Limb (tissue), 2 donors: ENCODE data around the gene IL16.

Source experiments
- DNase-seq, 2 donors: peaks; one replicate each; pipeline ENCODE4 v3.0.0-alpha.2; 2016; ENCODE audit errors: extremely low spot score in 2 of 2

Gene IL16

DNA sequence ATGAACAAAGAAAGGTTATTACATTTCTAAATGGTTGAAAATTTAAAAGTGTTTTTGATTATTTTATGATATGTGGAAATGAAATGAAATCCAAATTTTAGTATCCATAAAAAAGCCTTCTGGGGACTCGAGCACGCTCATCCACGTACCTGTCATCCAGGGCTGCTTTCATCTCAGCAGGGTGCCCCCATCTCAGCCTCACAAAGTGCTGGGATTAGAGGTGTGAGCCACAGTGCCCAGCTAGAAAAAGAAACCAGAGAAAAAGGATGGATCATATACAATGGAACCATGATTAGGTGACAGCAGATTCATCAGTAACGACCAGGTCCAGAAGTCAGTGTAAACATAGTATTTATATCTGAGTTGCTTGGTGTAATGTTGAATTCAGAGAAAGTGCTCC, 77.6 kb downstream of the IL16 start:
- no peak for DNase-seq

DNA sequence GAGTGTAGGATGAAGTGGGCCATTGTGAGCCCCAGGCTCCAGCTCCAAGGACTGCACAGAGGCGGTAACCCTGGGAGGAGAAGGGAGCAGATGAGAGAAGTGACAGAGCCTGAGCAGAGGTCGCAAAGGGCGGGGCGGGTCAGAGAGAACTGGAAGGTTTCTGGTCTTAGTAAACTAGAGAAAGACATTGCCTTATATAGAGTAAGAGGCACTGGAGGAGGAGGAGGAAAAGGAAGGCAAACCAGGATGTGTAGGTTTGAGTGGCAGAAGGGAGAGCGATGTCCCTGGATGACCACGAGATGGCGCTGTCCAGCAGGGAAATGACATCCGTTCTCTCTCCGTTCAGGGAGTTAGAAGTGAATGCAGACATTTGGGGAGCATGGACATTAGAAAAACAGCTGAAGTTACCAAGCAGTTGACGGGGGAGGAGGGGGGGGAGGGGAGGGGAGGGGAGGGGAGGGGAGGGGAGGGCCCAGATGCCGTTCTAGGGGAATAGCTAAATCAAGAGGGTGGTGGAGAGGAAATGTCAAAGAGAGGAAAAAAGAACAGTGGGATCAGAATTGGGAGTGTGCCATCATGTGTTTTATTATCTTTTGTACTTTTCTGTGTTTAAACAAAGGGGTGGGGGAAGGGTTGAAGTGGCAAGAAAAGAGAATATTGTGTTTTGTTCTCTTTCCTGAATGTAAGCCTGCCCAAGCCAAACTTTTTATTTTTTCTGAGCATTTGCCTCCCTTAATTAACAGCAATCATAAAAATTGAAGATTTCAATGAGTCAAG, 78.4 kb downstream of the IL16 start:
- peak; percentile 85 to 89 for DNase-seq

DNA sequence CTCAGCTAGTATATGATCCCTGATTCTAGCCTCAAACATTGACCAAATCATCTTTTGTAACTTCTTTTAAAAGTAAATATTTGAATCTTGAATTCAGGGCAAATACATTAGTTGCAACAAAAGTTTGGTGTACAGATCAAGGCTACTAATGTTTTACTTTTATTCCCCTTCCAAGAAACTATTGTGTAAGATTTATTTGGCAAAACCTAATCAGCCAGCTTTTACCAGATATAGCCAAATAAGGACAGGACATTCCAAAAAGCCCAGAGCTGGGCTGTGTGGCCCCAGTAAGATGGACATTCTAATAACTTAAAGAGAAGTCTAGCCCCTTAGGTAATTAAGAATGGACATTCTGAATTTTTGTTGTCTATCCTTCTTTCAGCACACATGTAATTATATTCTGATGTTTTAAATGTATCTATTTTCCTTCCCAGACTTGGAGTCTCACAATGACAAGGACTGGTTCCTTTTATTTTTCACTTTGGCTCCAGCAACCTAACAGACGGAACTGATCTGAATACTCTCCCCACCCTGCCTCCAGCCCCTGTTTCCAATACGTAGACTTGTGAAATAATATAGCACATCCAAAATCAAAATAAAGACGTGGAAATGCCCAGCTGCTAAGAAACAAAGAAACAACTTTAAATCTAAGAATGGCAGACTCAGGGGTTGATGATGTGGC, 79.2 kb downstream of the IL16 start:
- DNase-seq, result peak in 1 of 2 donors; percentile 3

DNA sequence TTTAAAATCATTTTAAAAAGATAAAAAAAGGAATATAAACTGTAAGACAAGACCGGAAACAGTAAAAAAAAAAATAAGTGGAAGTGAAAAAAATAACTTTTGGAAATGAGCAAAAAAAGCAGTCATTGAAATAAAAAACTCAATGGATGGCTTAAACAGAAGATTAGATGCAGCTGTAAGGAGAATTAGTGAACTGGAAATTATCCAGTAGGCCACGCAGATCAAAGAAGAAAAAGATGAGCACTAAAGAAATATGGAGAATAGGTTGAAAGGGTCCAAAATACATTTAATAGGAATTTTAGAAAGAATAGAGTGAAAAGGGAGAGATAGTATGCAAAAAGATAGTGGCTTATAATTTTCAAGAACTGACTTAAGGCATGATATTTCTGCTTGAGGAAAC, 80.3 kb downstream of the IL16 start:
- DNase-seq, result no peak

DNA sequence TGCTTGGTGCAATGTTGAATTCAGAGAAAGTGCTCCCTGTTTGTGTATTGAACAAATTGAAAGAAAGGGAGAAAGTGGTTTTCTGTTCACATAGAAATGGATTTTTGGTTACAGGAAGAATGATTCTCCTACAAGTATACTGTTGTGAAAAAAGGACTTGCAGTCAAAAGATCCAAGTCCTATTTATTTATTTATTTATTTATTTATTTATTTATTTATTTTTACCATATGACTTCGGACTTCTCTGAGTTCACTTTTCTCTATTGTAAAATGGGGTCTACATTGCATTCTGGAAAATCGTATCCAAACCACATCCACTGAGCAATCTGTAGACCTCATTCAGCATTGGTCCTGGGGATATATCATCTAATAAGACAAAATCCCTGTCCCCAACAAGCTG, 81.2 kb downstream of the IL16 start:
- no peak for DNase-seq

DNA sequence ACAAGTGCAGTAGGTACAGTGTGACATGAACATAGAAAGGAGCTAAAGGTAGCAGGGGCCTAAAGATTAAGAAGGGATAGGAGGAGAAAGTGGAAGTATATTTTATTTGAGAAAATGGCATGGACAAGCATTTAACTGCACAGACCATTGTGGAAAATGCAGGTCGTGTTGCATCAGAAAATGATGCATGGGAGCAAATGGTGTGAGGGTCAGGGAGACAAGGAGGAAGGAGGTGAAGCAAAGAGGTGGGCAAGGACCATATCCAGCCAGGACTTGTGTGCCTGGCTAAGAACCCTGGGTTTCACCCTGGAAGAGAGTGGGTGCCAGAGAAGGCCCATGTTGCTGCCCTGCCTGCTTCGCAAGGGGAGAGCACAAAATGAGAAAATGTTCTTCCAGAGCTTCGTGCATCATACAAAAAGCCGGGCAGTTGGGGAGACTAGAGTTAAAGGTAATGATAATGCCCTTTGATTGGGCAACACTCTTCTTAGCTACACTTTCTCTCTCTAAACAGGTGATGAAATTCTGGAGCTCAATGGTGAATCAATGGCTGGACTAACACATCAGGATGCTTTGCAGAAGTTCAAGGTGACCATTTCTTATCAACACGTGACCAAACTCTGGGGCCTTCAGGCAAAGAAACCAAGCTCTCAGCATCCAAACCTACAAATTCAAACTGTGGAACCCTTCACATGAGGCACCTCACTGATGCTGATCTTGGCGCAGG, 81.8 kb downstream of the IL16 start:
- no peak for DNase-seq

DNA sequence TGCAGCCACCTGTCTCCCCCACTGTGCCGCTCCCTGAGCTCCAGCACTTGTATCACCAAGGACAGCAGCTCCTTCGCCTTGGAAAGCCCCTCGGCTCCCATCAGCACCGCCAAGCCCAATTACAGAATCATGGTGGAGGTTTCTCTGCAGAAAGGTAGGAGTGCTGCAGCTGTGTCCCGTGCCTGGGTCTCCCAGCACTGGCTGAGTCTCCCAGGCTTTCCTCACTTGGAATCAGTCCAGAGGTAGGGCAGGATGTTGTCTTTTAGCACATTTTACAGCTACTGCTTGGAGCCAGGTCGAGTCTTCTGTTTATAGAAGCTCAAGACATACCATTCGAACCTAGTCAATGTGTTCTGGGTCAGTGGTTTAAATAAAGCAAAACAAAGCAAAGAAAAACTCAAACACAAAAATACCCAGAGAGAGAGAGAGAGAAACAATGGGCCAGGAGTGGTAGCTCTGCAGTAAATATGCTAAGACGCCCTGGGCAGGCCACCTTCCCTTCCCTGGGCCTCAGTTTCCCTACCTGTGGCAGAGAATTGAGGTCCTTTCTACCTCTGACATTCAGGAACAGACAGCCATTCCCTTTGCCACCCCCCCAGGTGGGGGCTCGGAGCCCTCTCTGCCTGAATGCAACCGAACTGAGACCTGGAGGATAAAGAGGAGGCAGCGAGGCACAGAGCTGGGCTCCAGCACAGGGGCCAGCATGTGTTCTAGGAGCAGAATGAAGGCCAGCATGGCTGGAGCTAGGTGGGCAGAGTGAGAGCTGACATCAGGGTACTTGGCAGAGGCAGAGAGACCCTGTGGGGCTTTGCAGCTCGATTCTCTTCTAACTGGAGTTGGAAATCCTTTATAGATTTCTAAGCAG, 83.2 kb downstream of the IL16 start:
- no peak for DNase-seq

DNA sequence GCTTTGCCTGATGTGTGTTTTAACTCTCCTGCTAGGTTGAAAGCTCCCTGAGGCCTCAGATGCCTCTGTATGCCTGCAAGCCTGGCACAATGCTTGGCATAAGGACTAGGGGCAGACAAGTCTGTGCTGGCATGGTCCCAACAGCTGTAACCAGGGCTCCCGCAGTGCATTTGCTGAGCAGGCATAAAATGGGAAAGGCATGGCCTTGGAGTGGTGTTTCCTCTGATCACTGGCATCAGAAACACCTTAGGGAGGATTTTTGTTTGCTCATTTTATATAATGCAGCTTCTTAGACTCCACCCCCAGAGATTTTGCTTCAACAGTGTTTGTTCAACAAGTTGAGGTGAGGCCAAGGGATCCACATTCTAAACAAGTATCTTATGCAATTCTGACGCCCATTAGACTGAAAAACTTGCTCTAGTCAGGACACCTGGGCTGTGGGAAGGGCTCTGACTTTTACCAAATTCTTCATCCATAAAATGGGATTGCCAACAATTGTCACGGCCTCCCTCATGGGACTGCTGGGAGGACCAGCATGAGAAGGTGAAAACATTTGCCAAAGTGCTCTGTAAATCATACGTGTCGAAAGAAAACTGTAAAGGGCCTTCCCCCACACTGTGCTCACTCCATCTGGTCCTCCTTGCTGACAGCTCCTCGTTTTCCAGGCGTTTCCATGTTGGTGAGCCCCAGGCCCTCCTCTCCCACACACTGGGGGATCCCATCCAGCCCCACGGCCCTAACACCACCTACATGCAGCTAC, 84.2 kb downstream of the IL16 start:
- no peak for DNase-seq

DNA sequence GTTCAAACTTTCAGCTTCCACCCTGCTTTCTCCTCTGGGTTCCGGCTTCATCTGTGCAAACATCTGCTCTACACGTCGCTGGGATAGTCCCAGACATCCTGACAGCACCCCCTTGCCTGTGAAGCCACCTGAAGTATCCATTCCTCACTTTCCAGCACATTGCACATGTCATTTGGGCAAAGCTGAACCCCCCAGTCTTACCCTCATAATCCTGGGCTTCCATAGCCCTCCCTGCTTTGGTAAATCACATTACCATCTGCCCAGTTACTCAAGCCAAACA, 84.7 kb downstream of the IL16 start:
- no peak for DNase-seq

DNA sequence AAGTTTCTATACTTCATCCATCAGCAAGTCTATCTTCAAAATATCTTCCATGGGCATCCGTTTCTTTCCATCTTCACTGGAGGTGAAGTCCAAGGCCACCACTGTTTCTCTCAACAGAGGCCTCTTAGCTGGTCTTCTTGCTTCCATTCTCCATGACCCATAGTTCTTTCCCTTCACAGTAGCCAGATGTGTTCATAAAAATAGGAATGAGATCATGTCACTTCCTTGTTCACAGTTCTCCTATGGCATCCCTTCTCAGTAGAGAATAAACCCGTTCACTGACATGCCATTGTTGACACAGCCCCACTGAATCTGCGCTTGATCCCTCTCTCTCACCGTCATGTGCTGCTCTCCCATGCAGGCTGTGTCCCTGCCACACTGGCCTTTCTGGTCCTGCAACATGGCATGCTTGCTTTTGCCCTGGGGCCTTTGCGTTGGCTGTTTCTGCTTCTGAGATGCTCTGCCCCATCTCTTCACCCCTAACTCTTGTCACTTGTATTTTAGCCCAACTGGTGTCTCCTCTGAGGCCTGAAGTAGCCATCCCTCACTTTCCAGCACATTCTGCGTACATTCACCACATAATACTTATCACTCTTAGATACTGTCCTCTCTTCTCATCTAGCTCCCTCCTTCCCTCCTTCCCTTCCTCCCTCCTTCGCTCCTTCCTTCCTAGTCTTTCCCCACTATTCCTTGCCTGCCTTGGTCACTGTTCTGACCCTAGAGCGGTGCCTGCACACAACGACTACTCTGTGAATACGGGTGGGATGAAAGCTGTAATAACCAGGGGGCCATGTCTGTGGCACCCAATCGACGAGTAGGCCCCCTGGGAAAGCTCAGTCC, 85.3 kb downstream of the IL16 start:
- DNase-seq, result no peak

DNA sequence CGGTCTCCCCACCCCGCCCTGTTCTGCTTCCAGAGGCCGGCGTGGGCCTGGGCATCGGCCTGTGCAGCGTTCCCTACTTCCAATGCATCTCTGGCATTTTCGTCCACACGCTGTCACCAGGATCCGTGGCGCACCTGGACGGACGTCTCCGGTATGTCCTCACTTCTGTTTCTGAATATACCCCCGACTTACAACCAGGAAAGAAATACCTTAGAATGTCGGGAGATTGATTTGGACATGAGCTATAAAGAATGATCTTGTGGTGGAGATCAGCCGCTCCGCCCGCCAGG, 85.9 kb downstream of the IL16 start:
- DNase-seq, result no peak

DNA sequence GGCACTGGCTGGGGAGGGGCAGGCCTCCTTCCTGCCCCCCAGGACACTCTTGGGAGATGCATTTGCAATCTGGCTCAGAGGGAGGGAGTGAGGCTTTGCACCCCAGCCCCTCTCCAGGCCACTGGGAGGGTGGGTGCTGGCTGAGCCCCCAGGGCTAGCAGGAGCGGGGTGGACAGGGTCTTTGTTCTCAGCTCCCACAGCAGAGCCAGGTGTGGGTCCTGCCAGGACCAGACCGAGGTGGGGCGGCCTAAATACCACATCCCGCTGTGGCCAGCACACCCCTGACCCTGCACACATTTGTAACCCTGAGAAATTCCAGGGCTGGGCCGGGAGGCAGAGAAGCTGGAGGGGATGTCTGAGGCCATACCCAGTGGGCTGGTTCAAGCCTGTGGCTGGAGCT, 86.2 kb downstream of the IL16 start:
- DNase-seq, result no peak

DNA sequence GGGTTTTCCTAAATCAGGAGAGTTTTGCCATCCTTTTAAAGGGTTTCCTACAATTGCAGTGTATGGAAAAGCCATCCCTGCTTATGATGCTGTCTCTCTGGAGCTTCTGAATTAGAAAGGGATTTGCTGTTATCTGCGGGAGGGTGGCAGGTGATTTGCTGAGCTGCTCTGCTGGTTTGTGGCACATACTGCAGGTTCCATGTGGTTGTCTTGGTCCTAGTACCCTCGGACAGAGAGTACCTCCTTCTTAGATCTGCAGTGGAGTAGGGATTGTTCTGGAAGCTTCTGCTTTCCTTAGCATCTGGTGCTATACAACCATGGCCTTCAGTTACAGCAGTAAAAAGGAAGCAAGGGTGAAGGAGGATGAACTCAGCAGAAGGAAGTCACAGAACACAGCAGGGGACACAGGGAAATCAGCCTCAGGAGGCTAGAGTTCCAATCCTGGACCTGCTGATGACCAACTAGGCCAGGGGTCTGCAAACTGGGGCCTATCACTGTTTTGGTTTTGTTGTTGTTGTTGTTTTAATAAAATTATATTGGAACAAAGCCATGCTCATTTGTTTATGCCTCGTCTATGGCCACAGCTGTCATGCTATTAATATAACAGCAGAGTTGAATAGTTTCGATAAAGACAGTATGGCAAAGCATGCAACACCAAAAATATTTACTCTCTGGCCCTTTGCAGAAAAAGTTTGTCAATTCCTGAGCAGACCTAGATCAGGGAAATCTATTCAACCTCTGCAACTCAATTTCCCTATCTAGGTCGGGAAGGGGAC, 87.8 kb downstream of the IL16 start:
- DNase-seq, result no peak

DNA sequence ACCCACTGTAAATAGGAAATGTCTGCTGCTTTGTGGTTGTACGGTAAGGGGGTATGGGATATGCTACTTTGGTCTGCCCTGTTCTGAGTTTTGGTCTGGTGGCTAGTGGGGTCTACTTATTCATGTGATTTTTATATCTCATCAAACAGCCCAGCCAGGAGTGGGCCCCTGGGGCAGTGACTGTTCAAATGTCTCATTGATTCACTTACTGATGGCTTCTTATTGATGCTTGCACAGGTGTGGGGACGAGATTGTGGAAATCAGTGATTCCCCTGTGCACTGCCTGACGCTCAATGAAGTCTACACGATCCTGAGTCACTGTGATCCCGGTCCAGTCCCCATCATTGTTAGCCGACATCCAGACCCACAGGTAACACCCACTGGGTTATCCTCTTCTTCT, 88.8 kb downstream of the IL16 start:
- DNase-seq, result no peak

DNA sequence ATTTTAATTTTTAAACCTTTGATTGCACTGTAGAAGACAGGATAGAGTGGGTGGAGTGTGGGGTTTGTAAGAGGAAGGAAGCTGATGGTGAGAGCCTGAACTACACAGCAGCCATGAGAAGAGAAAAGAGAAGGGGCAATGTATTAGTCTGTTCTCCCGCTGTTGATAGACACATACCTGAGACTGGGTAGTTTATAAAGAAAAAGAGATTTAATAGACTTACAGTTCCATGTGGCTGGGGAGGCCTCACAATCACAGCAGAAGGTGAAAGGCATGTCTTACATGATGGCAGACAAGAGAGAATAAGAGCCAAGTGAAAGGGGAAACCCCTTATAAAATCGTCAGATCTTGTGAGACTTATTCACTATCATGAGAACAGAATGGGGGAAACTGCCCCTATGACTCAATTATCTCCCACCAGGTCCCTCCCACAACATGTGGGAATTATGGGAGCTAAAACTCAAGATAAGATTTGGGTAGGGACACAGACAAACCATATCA, 90.0 kb downstream of the IL16 start:
- no peak for DNase-seq

DNA sequence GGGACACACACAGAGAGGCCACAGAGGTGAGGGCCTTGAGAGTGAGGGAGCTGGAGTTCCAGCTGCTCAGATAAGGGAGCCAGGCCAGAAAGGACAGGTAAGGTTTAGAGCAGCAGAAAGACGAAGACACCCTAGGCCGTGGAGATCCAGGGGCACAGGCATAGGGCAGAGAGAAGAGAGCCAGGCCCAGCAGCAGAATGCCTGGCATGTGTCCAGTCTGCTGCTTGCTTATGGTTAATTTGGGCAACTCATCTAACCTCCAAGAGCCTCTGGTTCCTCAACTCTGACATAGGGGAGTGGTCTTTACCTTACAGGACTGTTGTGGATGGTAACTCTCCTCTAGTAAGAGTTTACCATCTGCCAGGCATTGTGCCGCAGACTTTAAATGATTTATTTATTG, 91.4 kb downstream of the IL16 start:
- DNase-seq, result no peak

DNA sequence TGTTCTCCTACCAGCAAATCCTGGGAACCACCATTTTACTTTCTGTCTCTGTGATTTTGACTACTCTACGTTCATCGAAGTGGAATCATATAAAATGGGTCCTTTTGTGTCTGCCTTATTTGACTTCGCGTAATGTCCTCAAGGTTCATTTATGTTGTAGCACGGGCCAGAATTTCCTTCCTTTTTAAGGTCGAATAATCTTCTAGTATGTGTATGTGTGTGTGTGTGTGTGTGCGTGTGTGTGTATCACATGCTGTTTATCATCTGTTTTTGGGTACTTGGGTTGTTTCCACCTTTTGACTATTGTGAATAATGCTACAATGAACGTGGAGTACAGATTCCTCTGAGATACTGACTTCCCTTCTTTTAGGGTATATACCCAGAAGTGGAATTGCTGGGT, 91.9 kb downstream of the IL16 start:
- no peak for DNase-seq

DNA sequence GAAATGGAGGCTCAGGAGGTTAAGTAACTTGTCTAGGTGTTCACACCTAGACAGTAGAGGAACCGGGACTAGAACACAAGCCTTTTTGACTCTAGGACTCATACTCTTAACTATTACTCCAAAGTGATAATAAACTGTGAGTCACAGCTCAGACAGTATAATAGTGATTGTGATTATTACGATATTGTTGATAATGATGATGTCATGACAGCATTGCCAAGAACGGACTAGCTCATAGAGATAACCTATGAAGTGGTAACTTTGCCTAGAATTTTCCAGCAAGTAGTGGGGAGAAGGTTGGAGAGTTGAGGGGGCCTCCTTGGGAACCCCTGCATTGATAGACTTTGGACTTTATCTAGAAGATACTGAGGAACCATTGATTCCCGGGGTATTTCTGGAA, 93.2 kb downstream of the IL16 start:
- no peak for DNase-seq

DNA sequence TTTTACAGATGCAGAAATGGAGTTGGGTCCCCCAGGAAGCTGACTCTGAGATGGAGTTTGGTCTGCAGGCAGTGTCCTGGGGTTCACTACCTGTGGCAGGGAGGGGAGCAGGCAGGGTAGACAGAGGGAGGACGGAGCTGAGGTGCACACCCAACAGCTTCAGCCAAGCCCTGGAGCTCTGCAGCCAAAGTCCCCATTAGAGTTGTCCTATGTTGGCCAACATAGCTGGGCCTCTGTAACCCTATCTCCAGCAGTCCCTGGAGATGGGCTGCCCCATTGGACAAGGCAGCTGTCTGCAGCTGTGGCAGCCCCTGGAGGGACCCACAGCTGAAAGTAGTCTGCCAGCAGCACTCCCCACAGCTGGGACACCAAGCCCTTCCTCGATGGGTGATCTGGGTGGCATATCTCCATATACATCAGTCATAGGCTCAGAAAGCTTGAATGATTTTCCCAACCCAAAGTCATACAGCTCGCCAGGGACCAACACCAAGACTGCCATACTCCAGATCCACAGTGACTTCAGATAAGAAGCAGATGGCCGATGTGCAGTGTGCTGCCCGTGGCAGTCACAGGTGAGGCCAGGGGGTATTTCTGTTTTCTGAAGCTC, 95.3 kb downstream of the IL16 start:
- no peak for DNase-seq
